Breast epithelium (tissue), 4 donors: ENCODE data around the gene CYP2E1. TPM values are rescaled to one million over a fixed set of nuclear protein-coding genes. Genes with fewer than 3 reads are reported as not detected.
"Not testable (repeated sequence)": the region's sequence is repeated elsewhere in the genome, so short reads cannot be mapped to it uniquely, and the experiment has no call there.

ENCODE experiments used
- DNase-seq, 2 donors: peaks; one replicate each; pipeline ENCODE4 v3.0.0-alpha.2; 2019; ENCODE audit warnings: low spot score in 2 of 2
- H3K27ac ChIP-seq, 2 donors: fragments of 200-600 bp; sonication (generic) in 1 of 2; one replicate each; pipeline ENCODE4 v1.5.1; 2016 to 2019; ENCODE audit warnings: mild to moderate bottlenecking in 1 of 2
- H3K27me3 ChIP-seq, 2 donors: fragments of 200-600 bp; sonication (generic) in 1 of 2; one replicate each; pipeline versions ENCODE4 v1.5.1 to v1.6.0; 2017 to 2019; ENCODE audit warnings: control low read depth in 1 of 2, mild to moderate bottlenecking in 1 of 2
- H3K36me3 ChIP-seq: fragments of 200-600 bp; one replicate; pipeline ENCODE4 v1.5.1; 2019
- H3K4me1 ChIP-seq, 2 donors: fragments of 200-600 bp; sonication (generic); one replicate each; pipeline ENCODE4 v1.5.1; 2016 to 2019; ENCODE audit warnings: control low read depth in 1 of 2
- H3K4me3 ChIP-seq, 3 donors: fragments of 200-600 bp; sonication (generic); 1 replicate in 2 of 3; 2 replicates in 1 of 3; pipeline ENCODE4 v1.5.1; 2016 to 2019; ENCODE audit warnings: mild to moderate bottlenecking in 3 of 3, moderate library complexity in 2 of 3
- H3K9me3 ChIP-seq, 2 donors: fragments of 200-600 bp; sonication (generic) in 1 of 2; one replicate each; pipeline ENCODE4 v1.5.1; 2016 to 2019; ENCODE audit warnings: control low read depth in 1 of 2
- CTCF ChIP-seq, 3 donors: fragments of 450-650 bp; IDR thresholded peaks; one replicate each; pipeline ENCODE4 v1.5.1; 2016 to 2017; ENCODE audit warnings: antibody characterized with exemption in 3 of 3, mild to moderate bottlenecking in 3 of 3, moderate library complexity in 3 of 3
- POLR2A ChIP-seq: fragments of 450-650 bp; IDR thresholded peaks from one replicate; pipeline ENCODE4 v1.6.1; 2016; ENCODE audit warnings: antibody characterized with exemption, mild to moderate bottlenecking, moderate library complexity
- POLR2AphosphoS5 ChIP-seq, 3 donors: sonication (generic); formaldehyde crosslinking; IDR thresholded peaks; one replicate each; pipeline ENCODE4 v1.6.1; 2017; ENCODE audit warnings: antibody characterized with exemption in 3 of 3
- intact Hi-C: fragments of 100-400 bp; cut with DNase I; formaldehyde crosslinking; loops from one replicate; pipeline ENCODE4 v1.15.1; 2023; ENCODE audit warnings: low total_unique reads
- total RNA-seq, 3 donors: library from RNA; depleted of rRNA; stranded (reverse); fragments of >200 nt; gene quantifications; one replicate each; pipeline ENCODE4 v1.1.0, GENCODE V29; 2016

CYP2E1 gene
- total RNA-seq, 3 donors from 2014 or later = 0.96 to 3.4 (median 0.98) TPM

- Histone ChIP-seq H3K4me1 (no peaks in the 10 kb centered on the region), H3K27me3 (peaks cover 0 to 6% of the 10 kb centered on the region in 2 donors), H3K27ac (no peak overlapping the region), H3K36me3 (no peaks in the 10 kb centered on the region), H3K4me3 (no peak overlapping the region), H3K9me3 (peaks cover 0 to 12% of the 10 kb centered on the region in 2 donors)
- no peak for DNase-seq
- intact Hi-C loops = no loop called here
- TF ChIP-seq POLR2AphosphoS5 (IDR thresholded peaks at IDR 0.05) = no peak
- no peak for TF ChIP-seq POLR2A
- TF ChIP-seq CTCF (IDR thresholded peaks at IDR 0.05) = no peak
Observed at GRCh38 chr10:133567119-133567518, 40.0 kb downstream of the CYP2E1 start.

- H3K27ac ChIP-seq = no peak overlapping the region
- peaks cover 0 to 6% of the 10 kb centered on the region in 2 donors for H3K27me3 ChIP-seq
- TF ChIP-seq POLR2A = no peak
- no peak for TF ChIP-seq CTCF (IDR thresholded peaks at IDR 0.05)
- no peak for TF ChIP-seq POLR2AphosphoS5 (IDR thresholded peaks at IDR 0.05)
- DNase-seq = no peak
- H3K36me3 ChIP-seq = no peaks in the 10 kb centered on the region
- no peak overlapping the region for H3K4me3 ChIP-seq
- H3K9me3 ChIP-seq = peaks cover 3 to 12% of the 10 kb centered on the region in 2 donors
- no peaks in the 10 kb centered on the region for H3K4me1 ChIP-seq
- intact Hi-C loops = no loop called here
Observed at GRCh38 chr10:133567609-133568286, 40.6 kb downstream of the CYP2E1 start.

- DNase-seq = no peak
- intact Hi-C loops = no loop called here
- Histone ChIP-seq H3K4me1 (no peaks in the 10 kb centered on the region), H3K36me3 (no peaks in the 10 kb centered on the region), H3K27ac (no peak overlapping the region), H3K4me3 (no peak overlapping the region), H3K9me3 (peaks cover 8 to 13% of the 10 kb centered on the region in 2 donors), H3K27me3 (peaks cover 0 to 6% of the 10 kb centered on the region in 2 donors)
- TF ChIP-seq POLR2A (no peak), CTCF (IDR thresholded peaks at IDR 0.05) (no peak), POLR2AphosphoS5 (IDR thresholded peaks at IDR 0.05) (no peak)
Observed at GRCh38 chr10:133568287-133568614, 41.1 kb downstream of the CYP2E1 start.

- H3K4me1 ChIP-seq, H3K27me3 ChIP-seq, DNase-seq, H3K27ac ChIP-seq, intact Hi-C loops, H3K36me3 ChIP-seq: not testable (repeated sequence)
- H3K4me3 ChIP-seq = peak overlapping the region in 1 of 3 donors; percentile 39
- peaks cover 15 to 19% of the 10 kb centered on the region in 2 donors for H3K9me3 ChIP-seq
Observed at GRCh38 chr10:133568831-133569527, 41.8 kb downstream of the CYP2E1 start.

GRCh38 chr10:133569801-133570200 lies 42.6 kb downstream of the CYP2E1 start:
- H3K4me1 ChIP-seq, intact Hi-C loops, H3K27me3 ChIP-seq, H3K27ac ChIP-seq, DNase-seq, H3K36me3 ChIP-seq: not testable (repeated sequence)
- peaks cover 15 to 19% of the 10 kb centered on the region in 2 donors for H3K9me3 ChIP-seq
- H3K4me3 ChIP-seq = peak overlapping the region in 1 of 3 donors; percentile 22

GRCh38 chr10:133572055-133572454 lies 44.9 kb downstream of the CYP2E1 start:
- H3K4me3 ChIP-seq, DNase-seq, H3K27ac ChIP-seq, intact Hi-C loops, H3K27me3 ChIP-seq, H3K36me3 ChIP-seq, H3K4me1 ChIP-seq: not testable (repeated sequence)
- H3K9me3 ChIP-seq = peaks cover 11 to 15% of the 10 kb centered on the region in 2 donors

GRCh38 chr10:133573460-133573859 lies 46.3 kb downstream of the CYP2E1 start:
- intact Hi-C loops, H3K4me1 ChIP-seq, H3K27me3 ChIP-seq, DNase-seq, H3K27ac ChIP-seq, H3K4me3 ChIP-seq, H3K36me3 ChIP-seq: not testable (repeated sequence)
- peaks cover 8 to 15% of the 10 kb centered on the region in 2 donors for H3K9me3 ChIP-seq

- H3K27me3 ChIP-seq, H3K4me3 ChIP-seq, DNase-seq, intact Hi-C loops, H3K27ac ChIP-seq, H3K4me1 ChIP-seq, H3K36me3 ChIP-seq: not testable (repeated sequence)
- H3K9me3 ChIP-seq = peaks cover 12 to 15% of the 10 kb centered on the region in 2 donors
Observed at GRCh38 chr10:133577037-133577436, 49.9 kb downstream of the CYP2E1 start.
